ENCODE measurements around the gene ATP1B4. TPM values are rescaled to one million over a fixed set of nuclear protein-coding genes. Genes with fewer than 3 reads are reported as not detected.

Gene ATP1B4
- total RNA-seq, 2 donors from 2014 or later = not detected

- no peak for DNase-seq
- no peak for TF ChIP-seq CTCF (IDR thresholded peaks at IDR 0.05)
- H3K27me3 ChIP-seq = no peaks in the 10 kb centered on the region
- no peaks in the 10 kb centered on the region for H3K4me1 ChIP-seq
- H3K9ac ChIP-seq (ENCODE audit: low read depth in 2 of 2, low read length in 2 of 2) = no peak overlapping the region
- H3K36me3 ChIP-seq = no peaks in the 10 kb centered on the region
- H3K9me3 ChIP-seq = no peaks in the 10 kb centered on the region
- intact Hi-C loops (cut with DNase I) = no loop called here
- H3K27ac ChIP-seq = no peak overlapping the region
- no peak overlapping the region for H3K4me3 ChIP-seq
Observed at GRCh38 chrX:120429776-120430540, 68.1 kb downstream of the ATP1B4 start.

Other genes with a start within 250 kb of the ATP1B4 start
- gene RHOXF1, start 246.2 kb upstream of the ATP1B4 start, total RNA-seq = under 1 TPM in 1 of 2 donors, not detected in 1; 0.45 TPM
- gene RHOXF2, start 203.5 kb upstream of the ATP1B4 start, total RNA-seq = under 1 TPM in 1 of 2 donors, not detected in 1; 0.25 TPM
- gene ZBTB33, start 111.3 kb upstream of the ATP1B4 start, total RNA-seq = 10 to 100 TPM; 11.3 to 13.6 TPM
- 1 to 10 TPM; 1.1 to 2.6 TPM for gene TMEM255A, start 50.6 kb upstream of the ATP1B4 start, total RNA-seq
- gene LAMP2, start 107.2 kb downstream of the ATP1B4 start, total RNA-seq = 10 to 100 TPM; 43.4 to 77.2 TPM
- 10 to 100 TPM; 29.7 to 38.1 TPM for gene CUL4B, start 198.9 kb downstream of the ATP1B4 start, total RNA-seq
- 10 to 100 TPM; 37.6 to 60.4 TPM for gene MCTS1, start 242.0 kb downstream of the ATP1B4 start, total RNA-seq